ENCODE results near the gene CARHSP1. TPM values are rescaled to one million over a fixed set of nuclear protein-coding genes. Genes with fewer than 3 reads are reported as not detected.

Gene CARHSP1
- total RNA-seq, 1 experiment from 2014 or later: 79.7 TPM

GRCh38 chr16:8853611-8854010, 15.2 kb downstream of the CARHSP1 start:
- intact Hi-C loops (cut with micrococcal nuclease): no loop called here
- H4K20me1 ChIP-seq (ENCODE audit: insufficient read depth): no peaks in the 10 kb centered on the region
- TF ChIP-seq FOSL1 (IDR thresholded peaks at IDR 0.05; ENCODE audit: low read depth) (no peak), POLR2AphosphoS5 (IDR thresholded peaks at IDR 0.05; ENCODE audit: low read depth, low read length) (0 out of 2 replicates have a peak, but pooled peaks have one; percentile 4)
- DNase-seq (ENCODE audit: low read depth, low spot score): no peak
- no peak for ATAC-seq
- no peak overlapping the region for H3K9ac ChIP-seq (ENCODE audit: low read length)
- peaks cover 26 to 55% of the 10 kb centered on the region in 2 experiments for H3K36me3 ChIP-seq (ENCODE audit: control insufficient read depth in 1 of 2, insufficient read depth in 2 of 2, low read length in 2 of 2)
- no peak overlapping the region for H2AFZ ChIP-seq (ENCODE audit: low read depth, low read length, poor library complexity, severe bottlenecking)
- BruUV-seq (replicated peaks): no TSS peak
- H3K4me1 ChIP-seq (ENCODE audit: control insufficient read depth in 1 of 2, insufficient read depth in 2 of 2, low read length in 2 of 2): no peaks in the 10 kb centered on the region; a peak in 1 of 4 replicates
- 0 out of 2 replicates have a peak overlapping the region, but pooled peaks have one; percentile 24 for H3K27ac ChIP-seq (ENCODE audit: low read depth, low read length)
- no peaks in the 10 kb centered on the region for H3K27me3 ChIP-seq (ENCODE audit: insufficient read depth, low read length)
- ChIA-PET CTCF (no interaction called here), POLR2A (interaction anchor here (1.5 kb wide), 1 partner anchor 15 kb away, joined by 4 read pairs; the partner anchor contains the start of gene CARHSP1), RAD21 (ENCODE audit: low non-redundant PET in 1 of 2, low total read pairs in 2 of 2, uncharacterized antibody in 2 of 2, unreplicated experiment in 2 of 2) (no interaction called here)
- H3K9me3 ChIP-seq (ENCODE audit: control insufficient read depth in 1 of 2, insufficient read depth in 1 of 2, low read depth in 1 of 2, low read length in 2 of 2): no peaks in the 10 kb centered on the region
- H3K9me2 ChIP-seq (ENCODE audit: insufficient read depth): no peaks in the 10 kb centered on the region
- H3K79me2 ChIP-seq (ENCODE audit: insufficient read depth, low read length): peaks cover 7% of the 10 kb centered on the region
- H3K4me3 ChIP-seq (replicated peaks in 1 of 2; ENCODE audit: low read depth in 1 of 2, low read length in 2 of 2): no peak overlapping the region
- no peak overlapping the region for H3K4me2 ChIP-seq (ENCODE audit: low read length)

GRCh38 chr16:8853150-8853549, 15.7 kb downstream of the CARHSP1 start:
- no peak overlapping the region for H3K4me3 ChIP-seq (replicated peaks in 1 of 2; ENCODE audit: low read depth in 1 of 2, low read length in 2 of 2)
- intact Hi-C loops (cut with micrococcal nuclease): no loop called here
- no peak overlapping the region for H3K4me2 ChIP-seq (ENCODE audit: low read length)
- RAD21 ChIA-PET (ENCODE audit: low non-redundant PET in 1 of 2, low total read pairs in 2 of 2, uncharacterized antibody in 2 of 2, unreplicated experiment in 2 of 2): no interaction called here
- no peaks in the 10 kb centered on the region for H3K9me2 ChIP-seq (ENCODE audit: insufficient read depth)
- POLR2A ChIA-PET: interaction anchor here (1.5 kb wide), 2 partner anchors 16 kb away, joined by 3 to 4 read pairs; partner anchors contain the start of gene CARHSP1
- H3K9ac ChIP-seq (ENCODE audit: low read length): no peak overlapping the region
- no peak overlapping the region for H2AFZ ChIP-seq (ENCODE audit: low read depth, low read length, poor library complexity, severe bottlenecking)
- H3K9me3 ChIP-seq (ENCODE audit: control insufficient read depth in 1 of 2, insufficient read depth in 1 of 2, low read depth in 1 of 2, low read length in 2 of 2): no peaks in the 10 kb centered on the region
- TF ChIP-seq SP1 (IDR thresholded peaks at IDR 0.05; ENCODE audit: low read depth) (no peak), EZH2 (IDR thresholded peaks at IDR 0.05) (no peak), RAD21 (IDR thresholded peaks at IDR 0.05; ENCODE audit: low read depth) (no peak), SRF (IDR thresholded peaks at IDR 0.05; ENCODE audit: low read depth) (no peak), JUND (IDR thresholded peaks at IDR 0.05) (no peak; the same call in 1 of the 2 replicates), CEBPB (IDR thresholded peaks at IDR 0.05; ENCODE audit: low read depth) (no peak), EZH2phosphoT487 (IDR thresholded peaks at IDR 0.05; ENCODE audit: borderline replicate concordance) (no peak), MAX (IDR thresholded peaks at IDR 0.05) (no peak), SIN3A (IDR thresholded peaks at IDR 0.05; ENCODE audit: low read depth) (no peak)
- TF ChIP-seq, protein P1, sequence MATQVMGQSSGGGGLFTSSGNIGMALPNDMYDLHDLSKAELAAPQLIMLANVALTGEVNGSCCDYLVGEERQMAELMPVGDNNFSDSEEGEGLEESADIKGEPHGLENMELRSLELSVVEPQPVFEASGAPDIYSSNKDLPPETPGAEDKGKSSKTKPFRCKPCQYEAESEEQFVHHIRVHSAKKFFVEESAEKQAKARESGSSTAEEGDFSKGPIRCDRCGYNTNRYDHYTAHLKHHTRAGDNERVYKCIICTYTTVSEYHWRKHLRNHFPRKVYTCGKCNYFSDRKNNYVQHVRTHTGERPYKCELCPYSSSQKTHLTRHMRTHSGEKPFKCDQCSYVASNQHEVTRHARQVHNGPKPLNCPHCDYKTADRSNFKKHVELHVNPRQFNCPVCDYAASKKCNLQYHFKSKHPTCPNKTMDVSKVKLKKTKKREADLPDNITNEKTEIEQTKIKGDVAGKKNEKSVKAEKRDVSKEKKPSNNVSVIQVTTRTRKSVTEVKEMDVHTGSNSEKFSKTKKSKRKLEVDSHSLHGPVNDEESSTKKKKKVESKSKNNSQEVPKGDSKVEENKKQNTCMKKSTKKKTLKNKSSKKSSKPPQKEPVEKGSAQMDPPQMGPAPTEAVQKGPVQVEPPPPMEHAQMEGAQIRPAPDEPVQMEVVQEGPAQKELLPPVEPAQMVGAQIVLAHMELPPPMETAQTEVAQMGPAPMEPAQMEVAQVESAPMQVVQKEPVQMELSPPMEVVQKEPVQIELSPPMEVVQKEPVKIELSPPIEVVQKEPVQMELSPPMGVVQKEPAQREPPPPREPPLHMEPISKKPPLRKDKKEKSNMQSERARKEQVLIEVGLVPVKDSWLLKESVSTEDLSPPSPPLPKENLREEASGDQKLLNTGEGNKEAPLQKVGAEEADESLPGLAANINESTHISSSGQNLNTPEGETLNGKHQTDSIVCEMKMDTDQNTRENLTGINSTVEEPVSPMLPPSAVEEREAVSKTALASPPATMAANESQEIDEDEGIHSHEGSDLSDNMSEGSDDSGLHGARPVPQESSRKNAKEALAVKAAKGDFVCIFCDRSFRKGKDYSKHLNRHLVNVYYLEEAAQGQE (IDR thresholded peaks at IDR 0.05; ENCODE audit: low read depth): no peak
- peaks cover 3% of the 10 kb centered on the region for H3K79me2 ChIP-seq (ENCODE audit: insufficient read depth, low read length)
- CTCF ChIA-PET: no interaction called here
- no peaks in the 10 kb centered on the region for H3K27me3 ChIP-seq (ENCODE audit: insufficient read depth, low read length)
- BruUV-seq (replicated peaks): TSS peak; percentile 14
- no peaks in the 10 kb centered on the region; a peak in 1 of 4 replicates for H3K4me1 ChIP-seq (ENCODE audit: control insufficient read depth in 1 of 2, insufficient read depth in 2 of 2, low read length in 2 of 2)
- ATAC-seq (no peak), DNase-seq (ENCODE audit: low read depth, low spot score) (no peak)
- peaks cover 26 to 57% of the 10 kb centered on the region in 2 experiments for H3K36me3 ChIP-seq (ENCODE audit: control insufficient read depth in 1 of 2, insufficient read depth in 2 of 2, low read length in 2 of 2)
- no peaks in the 10 kb centered on the region for H4K20me1 ChIP-seq (ENCODE audit: insufficient read depth)
- H3K27ac ChIP-seq (ENCODE audit: low read depth, low read length): 0 out of 2 replicates have a peak overlapping the region, but pooled peaks have one; percentile 24
